Measurements from ENCODE around the gene C10orf62.
"Not testable (repeated sequence)": the region's sequence is repeated elsewhere in the genome, so short reads cannot be mapped to it uniquely, and the experiment has no call there.

The C10orf62 gene, protein sequence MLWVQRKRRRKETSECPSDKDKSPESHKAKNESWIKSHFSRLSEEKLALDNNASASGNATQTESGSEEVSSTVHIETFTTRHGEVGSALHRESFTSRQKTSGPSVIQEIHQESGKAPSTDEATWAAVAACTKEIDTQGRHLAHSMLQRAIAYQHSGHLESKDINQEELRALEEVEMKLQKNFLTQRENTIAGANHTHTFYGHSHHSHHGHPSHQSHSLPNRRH

DNA sequence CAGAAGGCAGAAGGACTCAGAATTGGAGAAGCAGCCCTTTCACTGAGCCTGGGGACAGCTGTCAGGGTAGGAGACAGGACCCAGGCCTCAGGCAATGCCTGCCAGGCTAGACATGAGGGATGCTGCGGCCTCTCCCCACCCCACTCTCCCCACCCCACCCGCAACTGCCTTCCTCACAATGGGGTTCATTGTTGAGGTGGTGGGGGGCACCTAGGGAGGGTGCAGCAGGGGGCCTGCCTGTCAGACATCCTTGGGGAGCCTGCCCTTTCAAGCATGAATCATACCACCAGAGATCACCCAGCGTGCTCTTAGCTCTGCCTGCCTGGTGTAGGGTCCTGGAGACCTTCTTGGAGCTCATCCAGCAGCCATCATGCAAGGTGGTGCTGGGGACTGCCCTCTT is at the start of gene C10orf62:
TSS of gene C10orf62 (plus strand) at position 243 of the 400 bp plus-strand sequence. CDS start 177 bp downstream, outside the sequence.
- DNase-seq = no peak

- no peak for DNase-seq
Observed at GRCh38 chr10:97540669-97541500, 48.6 kb upstream of the C10orf62 start.

GRCh38 chr10:97542169-97543024 is 47.1 kb upstream of the C10orf62 start:
- no peak for DNase-seq

DNA sequence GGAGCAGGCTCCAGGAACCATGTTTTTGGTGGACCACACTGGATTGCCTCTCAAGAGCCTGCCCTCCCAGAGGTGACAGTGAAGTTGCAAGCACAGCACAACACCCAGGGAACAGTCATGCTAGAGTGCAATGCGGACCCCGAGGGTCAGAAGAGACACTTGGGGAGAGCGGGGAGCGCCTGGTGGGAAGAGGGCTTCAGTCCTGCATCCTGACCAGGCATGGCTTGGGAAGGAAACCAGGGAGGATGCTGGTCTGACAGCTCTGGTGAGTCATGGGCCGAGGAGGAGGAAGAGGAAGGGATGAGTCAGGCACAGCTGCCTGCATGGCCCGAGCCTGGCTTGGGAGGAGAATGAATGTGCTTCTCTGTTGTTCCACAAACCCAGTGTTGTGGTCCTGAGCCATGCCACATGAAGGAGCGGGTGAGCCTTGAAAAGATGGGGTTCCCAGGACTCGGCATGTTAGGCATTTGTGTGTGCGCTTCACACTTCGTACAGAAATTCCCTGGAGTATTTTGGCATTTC is 46.4 kb upstream of the C10orf62 start:
- peak; percentile 2 for DNase-seq

GRCh38 chr10:97546456-97547270 is 42.9 kb upstream of the C10orf62 start:
- DNase-seq = no peak

GRCh38 chr10:97547271-97547600 is 42.3 kb upstream of the C10orf62 start:
- DNase-seq = no peak

- no peak for DNase-seq
Observed at GRCh38 chr10:97547962-97548361, 41.6 kb upstream of the C10orf62 start.

DNA sequence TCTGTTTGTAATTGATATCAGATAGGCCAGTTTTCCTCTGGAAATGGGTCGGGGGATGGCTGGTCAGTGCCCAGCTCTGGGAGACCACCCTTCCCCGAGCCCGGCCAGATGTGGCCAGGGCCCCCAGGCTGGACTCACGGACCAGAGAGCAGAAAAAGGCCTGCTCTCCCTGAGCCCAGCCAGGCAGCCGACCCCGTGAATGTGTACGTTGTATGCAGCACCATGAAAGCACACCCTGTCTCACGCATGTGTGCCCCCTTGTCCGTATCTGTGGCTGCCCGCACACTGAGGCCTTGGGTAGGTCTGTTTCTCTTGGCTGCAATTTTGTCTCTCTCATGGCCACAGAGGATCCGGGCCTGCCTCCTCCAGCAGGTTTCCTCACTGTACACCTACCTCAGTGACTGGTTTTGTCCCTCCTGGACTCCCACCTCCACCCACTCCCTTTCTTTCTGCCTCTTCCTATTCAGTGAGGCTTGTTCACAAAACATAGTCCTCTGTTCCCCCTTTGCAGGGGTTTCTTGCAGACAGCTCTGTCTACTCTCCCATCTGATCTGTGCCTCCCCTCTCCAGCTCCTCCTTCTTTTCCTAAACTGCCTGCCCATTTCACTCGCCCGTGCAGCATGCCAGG is 40.6 kb upstream of the C10orf62 start:
- DNase-seq = no peak

DNA sequence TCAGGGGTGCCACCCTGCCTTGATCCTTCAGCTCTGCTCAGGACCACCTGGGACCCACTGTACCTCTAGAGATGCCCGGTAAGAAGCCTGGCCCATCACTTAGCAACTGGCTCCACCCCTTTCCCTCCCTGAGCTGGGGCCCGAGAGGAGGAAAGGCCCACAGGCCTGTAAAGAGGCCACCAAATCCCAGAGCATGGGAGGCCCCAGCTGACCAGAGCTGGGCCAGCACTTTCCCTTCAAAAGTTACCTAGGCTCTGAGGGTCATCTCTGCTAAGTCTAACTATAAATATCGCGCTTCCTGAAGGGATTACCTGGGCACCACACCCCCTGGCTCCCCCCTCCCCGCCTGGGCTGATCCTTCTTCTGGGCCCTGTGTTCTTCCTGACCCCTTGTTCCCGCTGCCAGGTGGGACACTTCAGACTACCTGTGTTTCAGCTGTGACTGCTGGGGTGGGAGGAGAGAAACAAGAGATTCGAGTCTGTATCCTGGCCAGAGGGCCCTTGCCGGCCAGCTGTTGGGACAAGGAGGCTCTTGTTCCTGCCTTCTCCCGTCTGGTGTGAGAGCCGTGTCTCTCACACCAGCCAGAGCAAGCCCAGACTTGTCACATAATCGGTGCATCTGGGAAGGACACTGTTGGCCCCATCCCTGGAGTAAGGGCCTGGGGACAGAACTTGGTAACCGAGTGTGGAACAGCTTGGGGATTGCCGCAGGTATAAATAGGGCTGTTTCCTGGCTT is 39.8 kb upstream of the C10orf62 start:
- no peak for DNase-seq

DNA sequence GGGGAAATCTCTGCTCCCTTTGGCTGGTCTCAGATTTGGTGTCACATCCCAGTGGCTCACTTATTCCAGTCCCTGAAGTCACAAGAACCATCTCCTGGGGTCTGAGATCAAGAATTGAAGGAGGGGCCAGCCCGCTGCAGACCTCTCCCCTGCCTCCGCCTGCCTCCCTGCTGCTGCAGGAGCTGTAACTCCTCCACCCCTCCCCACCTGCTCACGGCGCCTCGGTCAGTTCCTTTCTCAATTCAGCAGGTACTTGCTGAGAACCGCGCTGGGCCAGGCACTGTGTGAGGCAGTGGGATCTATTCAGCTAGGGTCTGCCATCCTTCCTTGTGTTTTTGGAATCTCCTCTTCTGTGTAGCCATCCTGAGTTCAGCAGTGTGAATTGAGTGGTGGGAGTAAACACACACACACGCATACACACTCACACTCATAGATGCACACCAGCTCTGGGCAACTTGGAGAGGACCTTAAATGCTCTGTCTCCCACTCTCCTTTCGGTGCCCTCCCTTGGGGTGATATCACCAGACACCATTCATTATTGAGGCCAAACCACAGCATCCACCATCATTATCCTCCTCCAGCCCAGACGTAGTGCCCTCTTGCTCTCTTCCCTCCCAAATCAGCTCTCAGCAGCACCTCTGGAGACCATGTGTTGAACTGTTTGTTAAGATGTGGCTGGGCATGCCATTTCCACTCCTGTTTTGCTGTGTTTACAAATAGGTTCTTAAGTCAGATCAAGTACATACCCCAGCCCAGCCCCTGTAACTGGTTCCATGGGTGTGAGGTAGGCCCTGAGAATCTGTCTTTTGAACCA is 39.0 kb upstream of the C10orf62 start:
- DNase-seq = no peak

DNA sequence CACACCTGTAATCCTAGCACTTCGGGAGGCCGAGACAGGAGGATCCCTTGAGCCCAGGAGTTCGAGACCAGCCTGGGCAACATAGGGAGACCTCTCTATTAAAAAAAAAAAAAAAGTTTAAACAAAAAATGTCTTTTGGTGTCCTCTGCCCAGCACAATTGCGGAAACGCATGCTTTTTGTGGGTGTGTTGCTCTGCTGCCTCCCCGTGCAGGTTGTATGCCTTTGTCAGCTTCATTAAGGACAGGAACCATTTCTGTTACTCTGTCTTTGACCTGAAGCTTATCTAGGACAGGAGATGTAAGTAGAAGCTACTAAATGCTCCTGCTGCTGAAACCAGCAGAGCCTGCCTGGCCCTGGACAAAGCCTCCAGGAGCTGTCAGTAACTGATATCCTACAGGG is 38.2 kb upstream of the C10orf62 start:
- no peak for DNase-seq

GRCh38 chr10:97553575-97554031 is 35.9 kb upstream of the C10orf62 start:
- DNase-seq = peak; percentile 59

GRCh38 chr10:97554336-97554735 is 35.2 kb upstream of the C10orf62 start:
- DNase-seq = not testable (repeated sequence)

DNA sequence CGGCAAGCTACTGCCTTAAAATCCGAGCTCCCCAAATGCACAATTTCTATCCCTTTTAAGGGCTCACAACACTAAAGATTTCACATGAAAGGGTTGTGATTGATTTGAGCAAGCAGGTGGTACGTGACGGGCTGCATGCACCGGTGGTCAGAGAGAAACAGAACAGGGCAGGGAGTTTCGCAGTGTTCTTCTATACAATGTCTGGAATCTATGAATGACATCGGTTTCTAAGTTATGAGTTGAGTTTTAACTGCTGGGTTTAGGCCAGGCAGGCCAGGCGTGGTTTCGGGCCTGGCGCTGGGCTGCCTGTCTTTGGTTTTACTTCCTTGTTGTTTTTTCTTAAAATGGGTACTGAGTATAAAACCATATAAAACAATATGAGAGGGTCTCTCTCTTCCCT is 34.0 kb upstream of the C10orf62 start:
- DNase-seq = not testable (repeated sequence)

DNA sequence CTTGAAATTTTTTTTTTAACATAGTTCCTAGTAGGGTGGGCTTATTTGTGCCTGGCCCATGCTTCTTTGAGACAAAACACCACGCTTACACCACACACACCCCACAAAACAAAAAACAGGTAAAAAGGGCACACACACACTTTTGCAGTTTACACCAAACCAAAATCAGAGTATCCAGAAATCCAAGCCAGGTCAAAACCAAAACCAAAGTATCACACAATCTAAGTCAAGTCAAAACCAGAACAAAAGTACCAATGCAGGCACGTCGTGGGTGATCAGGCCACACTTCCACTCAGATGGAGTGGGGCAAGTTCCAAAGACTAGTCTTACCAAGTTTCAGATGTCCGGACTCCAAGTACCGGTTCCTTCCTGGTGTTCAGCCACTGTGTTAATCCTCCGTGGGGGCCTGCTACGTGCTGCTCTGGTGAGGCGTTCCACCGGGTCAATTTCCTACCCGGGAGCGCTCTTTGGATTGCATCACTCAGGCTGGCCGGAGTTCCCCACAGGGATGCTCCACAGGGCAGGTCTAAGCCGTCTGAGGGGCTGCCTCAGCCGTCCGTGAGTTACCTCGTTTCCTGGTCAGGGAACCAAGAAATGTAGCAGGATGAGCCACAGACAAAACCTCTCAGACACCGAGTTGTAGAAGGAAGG is 28.7 kb upstream of the C10orf62 start:
- not testable (repeated sequence) for DNase-seq

- DNase-seq = not testable (repeated sequence)
Observed at GRCh38 chr10:97561386-97562077, 28.0 kb upstream of the C10orf62 start.

GRCh38 chr10:97562329-97562728 is 27.2 kb upstream of the C10orf62 start:
- not testable (repeated sequence) for DNase-seq

DNA sequence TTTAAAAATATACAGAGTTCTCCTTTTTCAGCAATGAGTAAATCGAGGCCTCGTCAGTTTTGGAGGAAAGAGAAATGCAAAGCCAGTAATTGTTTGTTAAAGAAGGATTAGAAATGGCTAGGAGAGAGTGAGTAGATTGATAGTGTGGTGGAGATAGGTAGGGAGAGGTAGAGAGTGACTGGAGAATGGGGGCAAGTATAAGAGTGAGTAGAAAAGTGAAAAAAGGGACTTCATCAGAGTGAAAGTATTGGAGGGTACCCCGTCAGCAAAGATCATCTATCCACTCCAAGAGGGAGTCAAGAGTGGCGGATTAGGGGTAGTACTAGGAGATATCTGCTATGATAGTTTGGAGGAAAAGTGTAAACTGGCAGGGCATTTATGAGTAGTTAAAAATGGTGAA is 26.2 kb upstream of the C10orf62 start:
- no peak for DNase-seq

DNA sequence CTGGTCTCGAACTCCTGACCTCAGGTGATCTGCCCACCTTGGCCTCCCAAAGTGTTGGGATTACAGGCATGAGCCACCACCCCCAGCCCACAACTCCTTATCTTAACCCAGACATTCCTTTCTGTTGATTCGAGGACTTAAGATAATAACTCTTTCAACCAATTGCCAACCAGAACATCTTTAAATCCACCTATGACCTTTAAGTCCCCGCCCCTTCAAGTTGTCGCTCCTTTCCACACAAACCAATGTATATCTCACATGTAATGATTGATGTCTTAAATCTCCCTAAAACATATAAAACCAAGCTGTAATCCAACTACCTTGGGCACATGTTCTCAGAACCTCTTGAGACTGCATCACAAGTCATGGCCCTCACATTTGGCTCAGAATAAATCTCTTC is 24.7 kb upstream of the C10orf62 start:
- no peak for DNase-seq

Measured in activated CD4-positive, alpha-beta T cell treated with anti-CD3 and anti-CD28 coated beads, Interleukin-2, amount 50 U/mL, for 1 hour (primary cell).